Activated CD4-positive, alpha-beta T cell treated with anti-CD3 and anti-CD28 coated beads, Interleukin-2, amount 50 U/mL, for 48 hours (primary cell): ENCODE data around the gene PABPC1L.
"Not testable (repeated sequence)": the region's sequence is repeated elsewhere in the genome, so short reads cannot be mapped to it uniquely, and the experiment has no call there.

Source experiments
- DNase-seq, 2 experiments: peaks; one replicate each; pipeline ENCODE4 v3.0.0-alpha.2; 2020

Gene PABPC1L

DNA sequence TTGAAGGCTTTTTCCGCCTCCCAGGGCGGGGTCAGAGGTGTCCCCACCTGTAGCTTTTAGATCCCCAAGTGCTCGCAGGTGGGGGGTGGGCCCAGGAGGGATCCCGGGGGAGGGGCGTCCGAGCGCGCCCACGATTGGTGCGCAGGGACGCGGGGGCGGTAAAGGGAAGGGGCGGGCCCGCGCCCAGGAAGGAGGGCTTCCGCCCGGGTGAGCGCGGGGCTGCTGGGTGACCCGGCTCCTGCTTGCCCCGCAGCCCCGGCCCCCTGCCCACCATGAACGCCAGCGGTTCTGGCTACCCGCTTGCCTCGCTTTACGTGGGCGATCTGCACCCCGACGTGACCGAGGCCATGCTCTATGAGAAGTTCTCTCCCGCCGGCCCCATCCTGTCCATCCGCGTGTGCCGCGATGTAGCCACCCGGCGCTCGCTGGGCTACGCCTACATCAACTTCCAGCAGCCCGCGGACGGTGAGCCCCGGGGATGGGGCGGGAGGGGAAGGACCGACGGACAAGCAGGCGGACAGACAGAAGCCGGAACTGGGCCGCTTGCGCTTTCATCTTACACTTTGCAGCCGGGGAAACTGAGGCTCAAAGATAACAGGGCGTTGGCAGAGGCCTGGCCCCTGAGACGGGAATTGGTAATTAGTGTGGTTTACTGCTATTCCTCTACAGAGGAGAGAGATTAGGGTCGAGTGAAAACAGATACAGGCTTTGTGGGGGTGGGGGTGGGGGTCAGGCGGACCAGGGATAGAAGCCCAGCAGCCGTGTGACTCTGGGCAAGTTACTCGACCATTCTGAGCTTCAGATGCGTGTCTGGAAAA lies at the start of gene PABPC1L:
Gene PABPC1L (plus strand): TSS at position 189 of the 818 bp plus-strand sequence. CDS start 84 bp downstream, at position 273.
- peak; percentile 79 to 85 for DNase-seq

GRCh38 chr20:44861531-44862006 lies 48.3 kb upstream of the PABPC1L start:
- DNase-seq: no peak

DNA sequence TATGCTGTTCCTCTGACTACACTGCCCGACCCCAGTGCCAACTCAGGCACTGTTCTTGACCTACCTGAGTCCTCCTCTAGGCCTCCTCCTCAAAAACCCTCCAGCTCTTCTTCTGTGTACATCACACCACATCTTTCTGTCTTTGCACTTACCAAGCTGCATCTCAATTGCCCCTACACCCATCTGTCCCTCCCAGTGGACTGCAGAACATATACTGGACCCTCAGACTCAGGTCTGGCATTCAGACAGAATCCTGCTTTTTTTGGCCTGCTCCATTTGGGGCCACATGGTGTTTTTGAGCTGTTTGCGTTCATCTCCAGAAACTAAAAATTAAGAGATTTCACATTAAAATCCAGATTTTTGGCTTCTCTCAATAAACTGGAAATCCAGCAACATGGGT lies 47.6 kb upstream of the PABPC1L start:
- no peak for DNase-seq

GRCh38 chr20:44863365-44864084 lies 46.3 kb upstream of the PABPC1L start:
- DNase-seq: not testable (repeated sequence)

DNA sequence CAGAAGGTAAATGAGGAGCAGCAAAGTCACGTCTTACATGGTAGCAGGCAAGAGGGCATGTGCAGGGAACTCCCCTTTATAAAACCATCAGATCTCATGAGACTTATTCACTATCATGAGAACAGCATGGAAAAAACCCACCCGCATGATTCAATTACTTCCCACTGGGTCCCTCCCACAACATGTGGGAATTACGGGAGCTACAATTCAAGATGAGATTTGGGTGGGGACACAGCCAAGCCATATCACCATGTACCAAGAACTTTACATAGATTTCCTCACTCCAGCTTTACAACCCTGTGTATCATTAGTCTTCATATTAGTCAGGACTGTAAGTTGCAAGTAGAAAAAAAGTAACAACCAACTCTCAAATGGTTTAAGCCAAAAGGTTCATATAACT lies 45.4 kb upstream of the PABPC1L start:
- DNase-seq: not testable (repeated sequence)

GRCh38 chr20:44866703-44867335 lies 43.0 kb upstream of the PABPC1L start:
- DNase-seq: no peak

GRCh38 chr20:44869471-44869870 lies 40.4 kb upstream of the PABPC1L start:
- no peak for DNase-seq

- DNase-seq: not testable (repeated sequence)
Measured at GRCh38 chr20:44882360-44882759, 27.5 kb upstream of the PABPC1L start.

GRCh38 chr20:44883214-44883902 lies 26.5 kb upstream of the PABPC1L start:
- no peak for DNase-seq

DNA sequence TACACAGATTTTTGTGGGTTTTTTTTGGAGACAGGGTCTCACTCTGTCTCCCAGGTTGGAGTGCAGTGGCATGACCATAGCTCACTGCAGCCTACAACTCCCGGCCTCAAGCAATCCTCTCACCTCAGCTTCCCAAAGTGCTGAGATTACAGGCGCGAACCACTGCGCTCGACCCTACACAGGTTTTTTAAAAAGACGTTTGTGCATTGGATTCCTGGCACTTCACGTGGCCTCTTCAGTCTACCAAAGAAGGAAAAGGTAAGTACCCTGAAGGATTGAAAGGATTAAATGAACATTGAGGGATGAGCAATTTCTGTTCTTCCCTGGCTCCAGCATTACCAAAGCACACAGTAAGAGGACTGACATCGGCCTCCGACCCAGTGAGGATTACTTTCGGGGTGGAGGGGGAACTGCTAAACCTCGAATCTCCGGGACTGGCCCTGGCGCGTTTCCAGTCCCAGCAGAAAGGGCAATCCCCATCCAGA lies 24.9 kb upstream of the PABPC1L start:
- peak in 1 of 2 experiments; percentile 22 for DNase-seq

GRCh38 chr20:44885392-44886265 lies 24.2 kb upstream of the PABPC1L start, which contains the start of gene YWHAB:
Gene YWHAB (plus strand): TSS chr20:44885705. CDS start chr20:44901534, 15,829 bp downstream.
- DNase-seq: peak; percentile 99

DNA sequence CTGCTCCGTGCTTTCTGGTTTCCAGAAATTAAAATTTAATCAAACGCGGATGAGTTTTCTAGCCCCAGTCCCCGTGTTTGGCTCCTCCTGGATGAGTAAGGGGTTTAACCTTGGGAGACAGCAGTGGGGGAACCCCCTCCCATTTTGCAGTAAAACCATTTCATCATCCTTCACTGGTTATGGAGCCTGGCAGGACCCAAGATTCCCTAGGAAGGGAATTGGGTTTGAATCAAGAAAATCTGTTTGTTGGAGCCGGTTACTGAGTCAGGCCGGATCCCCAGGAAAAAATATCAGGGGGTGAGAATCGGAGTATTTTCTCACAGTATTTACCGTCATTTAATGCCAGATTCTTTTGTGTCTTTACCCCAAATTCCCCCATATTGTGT lies 23.6 kb upstream of the PABPC1L start:
- no peak for DNase-seq

DNA sequence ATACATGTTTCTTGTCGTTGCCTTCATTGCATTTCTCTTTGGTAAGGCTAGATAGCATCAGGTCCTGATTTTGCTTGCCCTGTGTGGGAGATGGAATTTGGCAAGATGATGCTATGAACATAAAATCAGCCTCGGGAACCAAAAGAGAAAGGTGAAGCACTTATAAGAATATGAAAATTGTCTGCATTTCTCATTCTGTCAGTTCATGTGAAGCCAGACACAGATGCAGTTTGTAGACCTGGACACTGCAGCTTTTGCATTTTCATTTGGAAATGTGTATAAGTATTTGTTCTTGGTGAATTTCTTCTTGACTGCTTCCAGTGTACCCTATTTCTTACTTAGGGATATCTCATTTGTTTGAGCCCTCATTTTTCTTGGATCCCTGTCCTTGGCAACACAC lies 23.0 kb upstream of the PABPC1L start:
- no peak for DNase-seq

DNA sequence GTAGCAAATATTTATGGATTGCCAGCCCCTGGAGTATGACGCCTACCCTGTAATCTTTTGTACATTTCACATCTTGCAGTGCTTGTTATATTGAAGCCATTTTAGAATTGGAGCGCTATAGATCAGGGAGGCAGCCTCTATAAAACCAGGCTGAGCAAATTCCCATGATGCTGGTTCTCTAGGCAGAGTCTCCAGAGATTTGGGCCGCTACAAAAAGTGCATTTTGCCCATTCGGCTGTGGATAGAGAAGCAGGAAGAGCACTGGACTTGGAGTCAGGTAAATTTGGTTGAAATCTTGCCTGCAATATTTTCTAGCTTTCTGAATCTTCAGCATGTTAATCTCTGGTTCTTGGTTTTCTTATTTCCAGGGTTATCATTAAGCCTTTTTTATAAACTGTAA lies 22.4 kb upstream of the PABPC1L start:
- no peak for DNase-seq

- DNase-seq: no peak
Measured at GRCh38 chr20:44888226-44889103, 21.4 kb upstream of the PABPC1L start.

- DNase-seq: no peak
Measured at GRCh38 chr20:44891826-44892225, 18.0 kb upstream of the PABPC1L start.

DNA sequence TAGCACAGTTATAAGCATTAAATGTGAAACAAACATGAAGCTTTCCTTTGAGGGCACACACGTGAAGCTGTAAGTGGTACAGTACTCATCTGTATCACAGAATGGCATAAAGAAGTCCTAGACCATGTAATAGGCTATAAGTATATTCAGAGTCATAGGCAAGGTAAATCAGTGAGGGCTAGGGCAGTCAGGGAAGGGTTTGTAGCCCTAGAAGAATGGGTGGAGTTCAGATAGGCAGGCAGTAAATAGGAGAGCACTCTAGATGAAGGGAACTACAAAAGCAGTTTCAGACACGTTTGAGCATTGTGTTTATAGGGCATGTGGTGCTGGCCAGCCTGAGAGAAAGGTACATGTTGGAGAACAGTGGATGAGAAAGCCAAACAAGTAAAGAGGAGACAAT lies 14.9 kb upstream of the PABPC1L start:
- no peak for DNase-seq

GRCh38 chr20:44896583-44896982 lies 13.3 kb upstream of the PABPC1L start:
- no peak for DNase-seq

DNA sequence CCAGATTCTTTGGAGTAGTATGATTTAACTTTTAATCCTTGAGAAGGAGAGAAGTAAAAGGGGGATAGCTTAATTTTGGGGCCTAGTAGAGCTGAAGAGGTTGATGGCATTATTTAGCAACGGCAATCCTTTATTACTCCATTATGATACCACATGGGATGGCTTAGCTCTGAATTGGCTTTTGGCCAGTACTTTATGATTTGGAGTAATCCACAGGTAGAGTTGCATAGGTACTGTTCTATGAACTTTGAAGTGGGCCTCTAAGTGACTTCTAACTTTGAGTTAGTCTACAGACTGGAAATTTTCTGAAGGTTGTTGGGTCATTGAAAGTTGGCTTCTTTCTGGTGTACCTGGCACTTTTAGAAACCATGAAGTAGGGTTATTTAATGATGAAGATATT lies 12.7 kb upstream of the PABPC1L start:
- no peak for DNase-seq

- DNase-seq: no peak
Measured at GRCh38 chr20:44900231-44900854, 9.5 kb upstream of the PABPC1L start.
